ENCODE results near the gene ELP1. TPM values are rescaled to one million over a fixed set of nuclear protein-coding genes. Genes with fewer than 3 reads are reported as not detected.
"Not testable (repeated sequence)": the region's sequence is repeated elsewhere in the genome, so short reads cannot be mapped to it uniquely, and the experiment has no call there.

Gene ELP1, protein sequence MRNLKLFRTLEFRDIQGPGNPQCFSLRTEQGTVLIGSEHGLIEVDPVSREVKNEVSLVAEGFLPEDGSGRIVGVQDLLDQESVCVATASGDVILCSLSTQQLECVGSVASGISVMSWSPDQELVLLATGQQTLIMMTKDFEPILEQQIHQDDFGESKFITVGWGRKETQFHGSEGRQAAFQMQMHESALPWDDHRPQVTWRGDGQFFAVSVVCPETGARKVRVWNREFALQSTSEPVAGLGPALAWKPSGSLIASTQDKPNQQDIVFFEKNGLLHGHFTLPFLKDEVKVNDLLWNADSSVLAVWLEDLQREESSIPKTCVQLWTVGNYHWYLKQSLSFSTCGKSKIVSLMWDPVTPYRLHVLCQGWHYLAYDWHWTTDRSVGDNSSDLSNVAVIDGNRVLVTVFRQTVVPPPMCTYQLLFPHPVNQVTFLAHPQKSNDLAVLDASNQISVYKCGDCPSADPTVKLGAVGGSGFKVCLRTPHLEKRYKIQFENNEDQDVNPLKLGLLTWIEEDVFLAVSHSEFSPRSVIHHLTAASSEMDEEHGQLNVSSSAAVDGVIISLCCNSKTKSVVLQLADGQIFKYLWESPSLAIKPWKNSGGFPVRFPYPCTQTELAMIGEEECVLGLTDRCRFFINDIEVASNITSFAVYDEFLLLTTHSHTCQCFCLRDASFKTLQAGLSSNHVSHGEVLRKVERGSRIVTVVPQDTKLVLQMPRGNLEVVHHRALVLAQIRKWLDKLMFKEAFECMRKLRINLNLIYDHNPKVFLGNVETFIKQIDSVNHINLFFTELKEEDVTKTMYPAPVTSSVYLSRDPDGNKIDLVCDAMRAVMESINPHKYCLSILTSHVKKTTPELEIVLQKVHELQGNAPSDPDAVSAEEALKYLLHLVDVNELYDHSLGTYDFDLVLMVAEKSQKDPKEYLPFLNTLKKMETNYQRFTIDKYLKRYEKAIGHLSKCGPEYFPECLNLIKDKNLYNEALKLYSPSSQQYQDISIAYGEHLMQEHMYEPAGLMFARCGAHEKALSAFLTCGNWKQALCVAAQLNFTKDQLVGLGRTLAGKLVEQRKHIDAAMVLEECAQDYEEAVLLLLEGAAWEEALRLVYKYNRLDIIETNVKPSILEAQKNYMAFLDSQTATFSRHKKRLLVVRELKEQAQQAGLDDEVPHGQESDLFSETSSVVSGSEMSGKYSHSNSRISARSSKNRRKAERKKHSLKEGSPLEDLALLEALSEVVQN (N-terminal part only)
- 39.5 and 40.0 TPM in 2 replicates for total RNA-seq (2014; rRNA removed; shearing (Covaris generic))

- Histone ChIP-seq H3K36me3 (peaks cover 4% of the 10 kb centered on the region), H3K27me3 (no peaks in the 10 kb centered on the region), H3K27ac (peak within 1 kb of the TSS; percentile 37), H3K4me1 (0 out of 2 replicates have a peak, but pooled peaks cover 6% of the 10 kb centered on the region), H3K9me3 (replicated peaks) (no peaks in the 10 kb centered on the region), H3K4me3 (peak within 1 kb of the TSS; percentile 89)
- DNase-seq, result peak; percentile 94 to 96
Measured at GRCh38 chr9:108933718-108934322, at the start of gene ELP1. Gene ELP1, minus strand, starts transcription at chr9:108934124. Its CDS starts 2,978 bp downstream, at chr9:108931146.

- no peak overlapping the region for H3K4me3 ChIP-seq
- H3K27me3 ChIP-seq, result 0 out of 2 replicates have a peak, but pooled peaks cover 4% of the 10 kb centered on the region
- H3K4me1 ChIP-seq, result no peaks in the 10 kb centered on the region
- peaks cover 63% of the 10 kb centered on the region for H3K36me3 ChIP-seq
- no peak overlapping the region for H3K27ac ChIP-seq
- no peak for DNase-seq
- no peaks in the 10 kb centered on the region for H3K9me3 ChIP-seq (replicated peaks)
Measured at GRCh38 chr9:108980893-108981292, 47.0 kb upstream of the ELP1 start.

DNA sequence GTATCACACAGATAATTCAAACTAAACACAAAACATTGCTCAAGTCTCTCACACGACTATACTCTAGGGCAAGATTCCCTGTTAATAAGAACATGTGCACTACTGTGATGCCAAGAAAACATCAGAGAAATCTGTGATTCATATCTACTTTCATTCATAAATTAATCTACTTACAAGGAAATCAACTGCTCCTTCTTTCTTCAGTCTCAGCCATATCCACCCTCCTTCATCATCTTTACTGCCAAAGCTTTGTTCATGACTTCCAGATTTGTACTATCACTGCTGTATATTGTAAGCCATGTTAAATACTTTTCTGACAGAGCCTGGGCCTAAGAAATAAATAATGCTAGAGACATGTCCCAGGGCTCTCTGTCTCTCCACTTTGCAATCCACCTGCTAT is 44.3 kb upstream of the ELP1 start:
- Histone ChIP-seq H3K4me1 (no peaks in the 10 kb centered on the region), H3K4me3 (no peak overlapping the region), H3K9me3 (replicated peaks) (no peaks in the 10 kb centered on the region), H3K27ac (no peak overlapping the region), H3K36me3 (peaks cover 49% of the 10 kb centered on the region), H3K27me3 (0 out of 2 replicates have a peak, but pooled peaks cover 5% of the 10 kb centered on the region)
- no peak for DNase-seq

DNA sequence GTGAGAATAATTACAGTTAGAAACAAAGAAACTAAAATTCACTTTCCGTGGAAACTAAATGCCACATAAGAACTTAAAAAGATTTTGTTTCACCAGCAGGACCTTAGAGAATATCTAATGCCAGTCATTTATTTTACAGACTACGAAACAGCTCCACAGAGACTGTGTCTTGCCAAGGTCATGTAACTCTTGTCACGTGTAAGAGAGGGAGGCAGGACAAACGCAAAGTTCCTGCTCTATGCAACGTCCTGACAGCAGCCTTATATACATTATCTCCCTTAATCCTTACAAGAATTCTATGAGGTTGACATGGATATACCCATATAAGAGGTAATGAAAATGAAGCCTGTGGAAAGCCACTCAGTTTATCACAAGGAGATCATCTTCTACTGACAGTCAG is 40.0 kb upstream of the ELP1 start:
- Histone ChIP-seq H3K27me3 (0 out of 2 replicates have a peak, but pooled peaks cover 5% of the 10 kb centered on the region), H3K9me3 (replicated peaks) (no peaks in the 10 kb centered on the region), H3K27ac (no peak overlapping the region), H3K4me1 (no peaks in the 10 kb centered on the region), H3K36me3 (peaks cover 44% of the 10 kb centered on the region), H3K4me3 (no peak overlapping the region)
- no peak for DNase-seq

DNA sequence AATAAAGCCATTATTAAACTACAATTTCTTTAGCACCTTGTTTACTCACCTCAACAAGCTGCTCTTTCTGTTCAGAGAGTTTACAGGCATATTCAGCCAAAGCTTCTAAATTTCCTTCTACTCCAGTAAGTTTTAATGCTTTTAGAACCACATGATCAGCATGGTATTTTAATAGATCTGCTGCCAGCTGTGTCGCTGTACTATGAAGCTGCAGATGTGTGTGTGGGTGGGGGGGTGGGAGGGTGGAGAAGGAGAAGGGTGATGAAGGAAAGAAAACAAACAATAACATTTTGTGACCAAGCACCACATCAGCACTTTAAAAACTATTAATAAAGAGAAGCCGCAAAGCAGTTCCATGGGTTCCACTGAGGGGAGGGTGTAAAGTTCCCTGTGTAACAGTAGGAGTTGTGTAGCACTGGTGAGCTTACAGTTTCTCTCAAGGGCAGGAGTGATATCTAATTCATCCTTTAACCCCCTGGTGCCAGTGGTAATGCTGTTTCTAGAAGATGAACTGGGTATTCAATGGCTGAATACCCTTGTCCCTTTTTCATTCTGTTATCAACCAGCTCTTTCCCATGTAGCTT is 38.8 kb upstream of the ELP1 start:
- H3K27ac ChIP-seq, result no peak overlapping the region
- DNase-seq, result no peak
- H3K27me3 ChIP-seq, result 0 out of 2 replicates have a peak, but pooled peaks cover 5% of the 10 kb centered on the region
- H3K4me3 ChIP-seq, result no peak overlapping the region
- no peaks in the 10 kb centered on the region for H3K4me1 ChIP-seq
- peaks cover 32% of the 10 kb centered on the region for H3K36me3 ChIP-seq
- H3K9me3 ChIP-seq (replicated peaks), result no peaks in the 10 kb centered on the region

DNA sequence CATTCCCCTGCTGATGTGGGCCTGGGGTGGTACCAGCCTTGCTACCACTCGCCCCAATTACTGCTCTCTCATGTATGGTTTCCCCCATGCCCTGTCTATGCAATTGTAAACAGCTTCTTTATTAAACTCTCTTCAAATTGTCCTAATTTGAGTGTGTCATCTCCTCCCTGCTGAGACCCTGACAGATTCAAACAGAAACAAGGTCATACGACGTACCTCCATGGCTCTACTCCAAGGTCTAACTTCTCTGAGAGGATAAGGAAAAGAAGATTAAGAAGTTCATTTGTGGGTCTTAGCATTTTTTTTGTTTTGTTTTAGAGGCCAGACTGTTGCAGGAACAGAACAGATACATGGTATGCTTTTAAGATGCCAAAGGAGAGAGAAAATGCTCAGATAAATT is 38.3 kb upstream of the ELP1 start:
- Histone ChIP-seq H3K36me3 (peaks cover 32% of the 10 kb centered on the region), H3K27ac (no peak overlapping the region), H3K27me3 (0 out of 2 replicates have a peak, but pooled peaks cover 5% of the 10 kb centered on the region), H3K4me1 (no peaks in the 10 kb centered on the region), H3K9me3 (replicated peaks) (no peaks in the 10 kb centered on the region), H3K4me3 (no peak overlapping the region)
- DNase-seq, result no peak

GRCh38 chr9:108971392-108971791 is 37.5 kb upstream of the ELP1 start:
- not testable (repeated sequence) for H3K4me1 ChIP-seq; H3K4me3 ChIP-seq; H3K27me3 ChIP-seq; DNase-seq; H3K9me3 ChIP-seq (replicated peaks); H3K27ac ChIP-seq
- H3K36me3 ChIP-seq, result peaks cover 29% of the 10 kb centered on the region

DNA sequence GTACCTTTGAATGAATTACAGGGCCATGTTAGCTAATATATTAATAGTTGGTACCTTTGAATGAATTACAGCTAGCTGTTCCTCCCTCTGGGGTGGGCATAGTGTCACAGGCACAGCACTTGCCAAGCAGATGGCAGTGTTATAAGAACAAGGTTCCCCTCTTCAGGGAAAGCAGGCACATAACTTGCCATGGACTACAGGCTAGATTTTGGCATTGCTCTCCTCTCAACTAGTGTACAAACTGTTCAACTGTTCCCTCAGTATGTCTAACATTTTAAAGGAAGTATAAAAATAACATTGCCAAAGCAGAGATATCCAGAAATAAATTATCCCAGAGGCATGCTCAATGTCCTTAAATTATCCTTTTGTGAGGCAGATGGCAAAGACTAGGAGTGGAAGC is 34.0 kb upstream of the ELP1 start:
- no peak overlapping the region for H3K4me3 ChIP-seq
- H3K4me1 ChIP-seq, result no peaks in the 10 kb centered on the region
- H3K27ac ChIP-seq, result no peak overlapping the region
- H3K27me3 ChIP-seq, result no peaks in the 10 kb centered on the region
- H3K36me3 ChIP-seq, result peaks cover 38% of the 10 kb centered on the region
- DNase-seq, result no peak
- H3K9me3 ChIP-seq (replicated peaks), result no peaks in the 10 kb centered on the region

DNA sequence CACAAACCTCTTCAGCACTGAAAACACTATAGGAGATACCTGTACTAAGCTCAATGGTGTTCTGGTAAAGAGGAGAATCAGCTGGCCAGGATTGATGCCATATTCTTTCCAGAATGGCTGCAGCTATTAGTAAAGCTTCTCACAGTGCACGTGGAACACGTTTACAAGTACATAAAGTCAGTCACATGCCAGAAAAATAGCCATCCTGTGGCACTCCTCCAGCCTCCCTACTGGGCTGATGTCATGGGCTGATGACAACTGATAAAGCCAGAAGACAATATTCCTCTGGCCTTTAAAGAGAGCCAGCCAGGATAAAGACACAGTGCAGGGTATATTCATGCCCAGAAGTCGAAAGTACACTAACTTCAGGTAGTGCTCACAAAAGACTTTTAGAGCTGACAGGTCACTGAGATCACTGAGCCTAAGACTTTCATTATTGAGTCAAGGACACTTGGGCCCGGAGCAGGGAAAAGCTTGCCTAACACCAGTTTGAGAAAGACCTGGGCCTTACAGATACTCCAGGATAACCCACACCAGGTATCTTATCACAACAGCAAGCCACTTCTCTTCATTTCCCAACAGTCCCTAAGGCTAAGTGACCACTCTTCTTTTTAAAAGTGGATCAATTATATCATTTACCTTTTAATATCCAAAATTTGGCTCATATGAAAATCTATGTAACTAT is 29.7 kb upstream of the ELP1 start:
- Histone ChIP-seq H3K9me3 (replicated peaks) (no peaks in the 10 kb centered on the region), H3K27me3 (no peaks in the 10 kb centered on the region), H3K36me3 (peaks cover 31% of the 10 kb centered on the region), H3K27ac (no peak overlapping the region), H3K4me1 (no peaks in the 10 kb centered on the region), H3K4me3 (no peak overlapping the region)
- DNase-seq, result no peak

- no peaks in the 10 kb centered on the region for H3K4me1 ChIP-seq
- no peaks in the 10 kb centered on the region for H3K9me3 ChIP-seq (replicated peaks)
- no peaks in the 10 kb centered on the region for H3K27me3 ChIP-seq
- H3K27ac ChIP-seq, result no peak overlapping the region
- no peak for DNase-seq
- no peak overlapping the region for H3K4me3 ChIP-seq
- peaks cover 25% of the 10 kb centered on the region for H3K36me3 ChIP-seq
Measured at GRCh38 chr9:108961151-108961550, 27.2 kb upstream of the ELP1 start.

GRCh38 chr9:108960331-108960730 is 26.4 kb upstream of the ELP1 start:
- DNase-seq, result no peak
- H3K27me3 ChIP-seq, result no peaks in the 10 kb centered on the region
- H3K4me1 ChIP-seq, result no peaks in the 10 kb centered on the region

GRCh38 chr9:108956631-108957026 is 22.7 kb upstream of the ELP1 start:
- Histone ChIP-seq H3K36me3 (peaks cover 8% of the 10 kb centered on the region; the same call in 1 of the 2 replicates), H3K4me1 (no peaks in the 10 kb centered on the region), H3K4me3 (no peak overlapping the region), H3K9me3 (replicated peaks) (no peaks in the 10 kb centered on the region), H3K27me3 (no peaks in the 10 kb centered on the region), H3K27ac (no peak overlapping the region)
- DNase-seq, result no peak

More at GRCh38 chr9:108960331-108960730, 26.4 kb upstream of the ELP1 start:
- H3K9me3 ChIP-seq (replicated peaks), result no peaks in the 10 kb centered on the region
- no peak overlapping the region for H3K4me3 ChIP-seq
- H3K27ac ChIP-seq, result no peak overlapping the region
- peaks cover 18% of the 10 kb centered on the region for H3K36me3 ChIP-seq

DNA sequence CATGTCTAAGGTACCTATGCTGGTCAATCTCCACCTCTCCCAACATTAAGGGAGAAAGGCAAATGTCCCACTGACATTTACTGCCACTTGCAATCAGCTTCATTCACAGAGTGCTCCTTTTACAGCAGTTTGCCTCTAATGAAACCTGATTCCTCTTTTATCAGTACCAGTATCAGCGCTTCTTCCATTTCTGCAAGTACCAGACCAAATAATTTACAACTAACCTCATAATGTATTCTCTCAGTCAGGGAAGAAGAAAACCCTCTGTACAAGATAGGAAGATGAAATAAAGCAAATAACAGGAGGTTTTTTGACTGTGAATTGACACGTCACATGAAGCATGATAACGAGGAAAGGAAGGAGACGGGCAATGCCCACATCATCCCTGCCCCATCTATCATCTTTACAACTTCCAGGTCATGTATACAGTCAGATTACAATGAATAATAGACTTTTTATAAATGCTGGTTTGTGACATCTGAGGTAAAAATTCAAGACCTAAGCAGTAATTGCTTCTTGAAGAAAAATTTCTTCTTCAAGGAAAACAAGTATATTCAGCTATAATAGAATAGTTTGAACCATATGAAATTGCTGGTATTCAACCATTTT is 22.2 kb upstream of the ELP1 start:
- Histone ChIP-seq H3K9me3 (replicated peaks) (no peaks in the 10 kb centered on the region), H3K4me3 (no peak overlapping the region), H3K4me1 (no peaks in the 10 kb centered on the region), H3K36me3 (peaks cover 5% of the 10 kb centered on the region; the same call in 1 of the 2 replicates), H3K27me3 (no peaks in the 10 kb centered on the region), H3K27ac (no peak overlapping the region)
- DNase-seq, result no peak

Data from SJCRH30 (cell line).